Large intestine (tissue), 3 donors: Measurements from ENCODE around the gene RPS6KA4. TPM values are rescaled to one million over a fixed set of nuclear protein-coding genes. Genes with fewer than 3 reads are reported as not detected.

ENCODE experiments used
- DNase-seq, 2 donors: peaks; one replicate each; pipeline versions ENCODE4 v3.0.0 to v3.0.0-alpha.2; 2013
- H3K27ac ChIP-seq: one replicate; pipeline ENCODE4 v1.5.1; 2013; ENCODE audit warnings: low read length
- H3K27me3 ChIP-seq: 2 replicates; pipeline ENCODE4 v1.6.1; 2013; ENCODE audit warnings: low read length; ENCODE audit not compliant: control insufficient read depth, insufficient read depth
- H3K36me3 ChIP-seq: 2 replicates; pipeline ENCODE4 v1.6.1; 2013; ENCODE audit warnings: low read length; ENCODE audit not compliant: control insufficient read depth, insufficient read depth
- H3K4me1 ChIP-seq: one replicate; pipeline ENCODE4 v1.6.1; 2013; ENCODE audit warnings: low read length; ENCODE audit not compliant: control insufficient read depth, insufficient read depth
- H3K4me3 ChIP-seq: one replicate; pipeline ENCODE4 v1.5.1; 2013; ENCODE audit warnings: low read length
- H3K9me3 ChIP-seq: one replicate; pipeline ENCODE4 v1.6.1; 2013; ENCODE audit warnings: mild to moderate bottlenecking, low read depth, low read length, moderate library complexity; ENCODE audit not compliant: control insufficient read depth
- WGBS: methylation state at CpG from one replicate; pipeline ENCODE4 v1.1.5; 2013; ENCODE audit warnings: low lambda C conversion rate; ENCODE audit not compliant: insufficient coverage; 5-methylcytosine and 5-hydroxymethylcytosine counted together
- polyA plus RNA-seq: library from polyadenylated mRNA; unstranded; fragments of 120-200 nt; gene quantifications from one replicate; pipeline ENCODE4 v1.2.1, GENCODE V29; 2013

The RPS6KA4 gene
- polyA plus RNA-seq, 1 donor, result 25.8 TPM

DNA sequence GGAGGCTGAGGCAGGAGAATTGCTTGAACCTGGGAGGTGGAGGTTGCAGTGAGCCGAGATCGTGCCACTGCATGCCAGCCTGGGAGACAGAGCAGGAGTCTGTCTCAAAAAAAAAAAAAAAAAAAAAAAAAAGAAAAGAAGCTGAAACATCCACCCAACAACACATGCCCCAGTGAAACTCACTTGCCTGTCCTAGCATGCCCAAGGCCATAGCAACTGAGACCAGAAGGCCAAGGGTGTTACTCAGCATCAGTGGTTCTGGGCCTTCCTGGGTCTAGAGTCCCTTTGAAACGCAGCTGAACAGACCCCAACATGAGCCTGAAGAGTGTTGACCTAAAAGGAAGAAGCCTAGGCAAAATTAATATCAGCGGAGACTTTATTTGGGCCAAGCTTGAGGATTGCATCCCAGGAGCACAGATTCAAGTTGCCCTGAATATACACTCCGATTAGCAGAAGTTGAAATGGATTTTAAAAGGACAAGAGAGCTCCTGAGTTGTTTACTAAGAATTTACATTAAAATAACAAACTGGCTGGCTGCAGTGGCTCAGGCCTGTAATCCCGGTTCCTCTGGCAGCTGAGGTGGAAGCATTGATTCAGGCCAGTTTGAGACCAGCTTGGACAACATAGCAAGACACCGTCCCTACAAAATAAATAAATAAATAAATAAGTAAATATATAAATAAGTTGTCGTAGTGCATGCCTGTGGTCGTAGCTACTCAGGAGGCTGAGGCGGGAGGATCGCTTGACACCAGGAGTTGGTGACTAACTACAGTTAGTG lies 34.1 kb upstream of the RPS6KA4 start:
- DNase-seq, result no peak
- Histone ChIP-seq H3K9me3 (no peaks in the 10 kb centered on the region), H3K4me1 (peaks cover 36% of the 10 kb centered on the region), H3K27ac (no peak overlapping the region), H3K36me3 (peaks cover 20% of the 10 kb centered on the region), H3K27me3 (no peaks in the 10 kb centered on the region), H3K4me3 (no peak overlapping the region)
- WGBS, result no CpG with 5 or more reads among the region's 11 CpGs

DNA sequence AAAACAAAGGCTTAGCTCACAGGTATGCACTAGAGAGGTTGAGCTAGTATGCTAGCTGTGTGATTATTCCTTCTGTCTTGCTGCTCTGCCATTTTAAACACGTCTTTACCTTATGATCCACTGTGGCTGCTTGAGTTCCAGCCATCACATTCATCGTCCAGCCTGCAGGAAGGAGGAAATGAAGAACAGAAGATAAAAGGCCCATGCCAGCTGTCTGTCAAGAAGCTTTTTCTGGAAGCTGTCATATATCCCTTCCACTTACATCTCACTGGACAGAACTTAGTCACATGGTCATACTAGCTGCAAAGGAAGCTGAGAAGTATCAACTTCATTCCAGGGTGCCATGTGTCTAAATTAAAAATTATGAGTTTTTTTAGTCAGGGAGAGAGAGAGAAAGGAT lies 31.6 kb upstream of the RPS6KA4 start:
- no peaks in the 10 kb centered on the region for H3K9me3 ChIP-seq
- DNase-seq, result no peak
- peaks cover 10% of the 10 kb centered on the region for H3K36me3 ChIP-seq
- 100% methylated on average over 1 of the region's 2 CpGs for WGBS
- H3K4me3 ChIP-seq, result no peak overlapping the region
- peaks cover 23% of the 10 kb centered on the region for H3K4me1 ChIP-seq
- H3K27me3 ChIP-seq, result no peaks in the 10 kb centered on the region
- no peak overlapping the region for H3K27ac ChIP-seq

DNA sequence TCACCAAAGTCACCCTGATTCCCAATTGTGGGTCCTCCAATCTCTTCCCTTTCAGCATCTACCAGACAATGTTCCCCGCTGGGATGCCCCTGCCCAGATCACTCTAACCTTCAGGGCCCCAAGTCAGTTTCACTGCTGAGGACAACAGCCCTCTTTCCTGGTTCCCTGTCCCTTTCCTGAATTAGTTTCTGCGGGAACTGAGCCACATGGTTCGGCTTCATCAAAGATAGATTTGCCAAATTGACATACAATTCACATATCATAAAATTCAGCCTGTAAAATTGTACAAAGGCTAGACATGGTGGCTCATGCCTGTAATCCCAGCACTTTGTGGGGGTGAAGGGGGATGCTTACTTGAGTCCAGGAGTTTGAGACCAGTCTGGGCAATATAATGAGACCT lies 31.0 kb upstream of the RPS6KA4 start:
- Histone ChIP-seq H3K9me3 (no peaks in the 10 kb centered on the region), H3K4me1 (peaks cover 18% of the 10 kb centered on the region), H3K4me3 (no peak overlapping the region), H3K36me3 (peaks cover 4% of the 10 kb centered on the region), H3K27me3 (no peaks in the 10 kb centered on the region), H3K27ac (no peak overlapping the region)
- no CpG with 5 or more reads among the region's 3 CpGs for WGBS
- no peak for DNase-seq

DNA sequence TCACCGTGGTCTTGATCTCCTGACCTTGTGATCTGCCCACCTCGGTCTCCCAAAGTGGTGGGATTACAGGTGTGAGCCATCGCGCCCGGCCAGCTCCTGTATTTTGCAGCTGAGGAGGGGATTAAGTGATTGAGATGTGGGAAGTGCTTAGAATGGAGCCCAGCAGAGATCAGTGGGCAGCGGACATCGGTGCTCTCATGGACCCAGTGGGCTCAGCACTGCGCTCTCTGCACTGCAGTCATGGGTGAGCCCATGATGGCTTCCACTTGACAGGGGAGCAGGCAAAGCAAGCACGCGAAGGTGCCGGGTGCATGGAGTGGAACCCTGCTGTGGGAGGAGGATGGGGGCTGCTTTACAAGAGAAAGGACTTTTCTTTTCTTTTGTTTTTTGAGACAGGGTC lies 28.1 kb upstream of the RPS6KA4 start:
- no peak for DNase-seq
- no peaks in the 10 kb centered on the region for H3K27me3 ChIP-seq
- H3K27ac ChIP-seq, result no peak overlapping the region
- H3K4me3 ChIP-seq, result no peak overlapping the region
- peaks cover 26% of the 10 kb centered on the region for H3K4me1 ChIP-seq
- no peaks in the 10 kb centered on the region for H3K36me3 ChIP-seq
- no CpG with 5 or more reads among the region's 11 CpGs for WGBS
- H3K9me3 ChIP-seq, result no peaks in the 10 kb centered on the region

DNA sequence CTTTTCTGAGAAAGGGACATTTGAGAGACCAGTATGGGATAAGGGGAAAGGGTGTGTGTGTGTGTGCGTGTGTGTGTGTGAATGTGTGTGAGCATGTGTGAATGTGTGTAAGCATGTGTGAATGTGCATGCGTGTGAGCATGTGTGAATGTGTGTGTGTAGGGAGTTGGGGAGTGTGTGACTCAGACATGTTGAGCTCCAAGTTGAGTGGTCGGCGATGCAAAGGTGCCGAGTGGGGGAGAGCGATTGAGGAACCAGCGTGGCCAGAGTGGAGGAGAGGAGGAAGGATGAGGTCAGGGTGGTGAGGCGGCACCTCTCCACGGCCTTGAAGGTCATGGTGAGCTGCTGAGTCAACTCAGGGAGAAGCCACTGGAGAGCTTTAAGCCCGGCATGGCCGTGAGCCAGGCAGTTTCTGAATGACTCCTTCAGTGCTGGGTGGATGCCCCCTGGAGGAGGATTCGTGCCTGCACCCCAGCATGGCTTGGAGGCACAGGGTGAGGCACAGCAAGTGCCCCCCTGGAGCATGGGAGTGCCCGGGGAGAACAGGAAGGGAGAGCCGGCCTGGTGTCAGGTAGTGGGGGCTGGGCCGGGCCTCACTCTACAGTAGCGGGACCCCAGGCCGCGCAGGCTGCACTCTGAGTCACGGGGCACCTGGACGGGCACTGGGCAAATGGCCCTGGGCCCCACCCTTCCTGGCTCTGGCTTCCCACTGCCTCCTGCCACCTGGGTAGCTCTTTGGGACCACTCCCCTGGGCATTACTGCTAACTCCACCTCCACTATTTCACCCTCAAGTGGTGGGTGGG lies 27.2 kb upstream of the RPS6KA4 start:
- no peaks in the 10 kb centered on the region for H3K36me3 ChIP-seq
- H3K27ac ChIP-seq, result no peak overlapping the region
- no peaks in the 10 kb centered on the region for H3K27me3 ChIP-seq
- WGBS, result no CpG with 5 or more reads among the region's 20 CpGs
- H3K4me3 ChIP-seq, result no peak overlapping the region
- peak; percentile 61 to 71 for DNase-seq
- H3K9me3 ChIP-seq, result no peaks in the 10 kb centered on the region
- peaks cover 26% of the 10 kb centered on the region for H3K4me1 ChIP-seq

DNA sequence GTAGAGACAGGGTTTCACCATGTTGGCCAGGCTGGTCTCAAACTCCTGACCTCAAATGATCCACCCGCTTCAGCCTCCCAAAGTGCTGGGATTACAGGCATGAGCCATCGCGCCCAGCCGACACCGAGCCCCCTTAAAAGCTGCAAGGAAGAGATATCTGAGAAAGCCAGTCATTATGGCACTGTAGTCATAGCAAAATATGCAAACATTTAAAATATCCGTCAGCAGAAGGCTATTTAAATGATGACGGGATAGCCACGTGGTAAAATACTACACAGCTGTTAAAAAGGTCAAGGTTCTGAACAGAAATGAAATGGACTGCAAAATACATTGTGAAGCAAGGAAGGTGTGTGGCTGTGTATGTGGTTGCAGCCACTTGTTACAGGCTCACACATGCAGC lies 25.4 kb upstream of the RPS6KA4 start:
- no peak overlapping the region for H3K27ac ChIP-seq
- peaks cover 26% of the 10 kb centered on the region for H3K4me1 ChIP-seq
- H3K9me3 ChIP-seq, result no peaks in the 10 kb centered on the region
- no peaks in the 10 kb centered on the region for H3K27me3 ChIP-seq
- no peaks in the 10 kb centered on the region for H3K36me3 ChIP-seq
- no peak for DNase-seq
- WGBS, result no CpG with 5 or more reads among the region's 8 CpGs
- H3K4me3 ChIP-seq, result no peak overlapping the region

DNA sequence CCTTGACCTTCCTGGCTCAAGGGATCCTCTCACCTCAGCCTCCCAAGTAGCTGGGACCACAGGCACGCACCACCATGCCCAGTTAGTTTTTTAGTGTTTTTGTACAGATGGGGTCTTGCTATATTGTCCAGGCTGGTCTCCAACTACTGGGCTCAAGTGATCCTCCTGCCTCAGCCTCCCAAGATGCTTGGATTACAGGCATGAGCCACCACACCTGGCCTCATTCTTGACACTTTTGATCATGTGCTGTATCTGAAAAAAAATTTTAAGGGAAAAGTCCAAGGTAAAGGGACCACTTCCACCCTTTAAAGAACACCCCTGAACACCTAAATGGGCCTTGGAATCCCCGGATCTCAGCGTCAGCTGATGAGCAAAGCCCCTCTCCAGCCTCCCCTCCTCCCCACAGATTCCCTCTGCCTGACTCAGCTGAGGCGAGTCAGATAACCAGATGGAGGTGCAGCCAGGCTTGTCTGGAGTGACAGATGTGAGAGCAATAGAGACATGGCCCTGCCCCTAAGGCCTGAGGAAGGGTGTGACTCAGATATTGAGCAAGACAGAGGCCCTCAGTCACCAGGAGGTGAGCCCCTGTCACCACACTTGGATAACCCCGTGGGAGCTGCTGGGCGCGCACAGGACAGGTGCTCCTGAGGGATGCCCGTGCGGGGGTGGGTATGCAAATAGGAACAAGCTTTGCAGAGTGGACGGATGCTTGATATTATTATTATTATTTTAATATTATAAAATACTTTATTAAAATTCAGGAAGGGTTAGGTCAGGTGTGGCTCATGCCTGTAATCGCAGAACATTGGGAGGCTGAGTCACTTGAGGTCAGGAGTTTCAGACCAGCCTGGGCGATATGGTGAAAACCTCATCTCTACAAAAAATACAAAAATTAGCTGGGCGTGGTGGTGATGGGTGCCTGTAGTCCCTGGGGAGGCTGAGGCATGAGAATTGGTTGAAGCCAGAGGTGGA lies 23.9 kb upstream of the RPS6KA4 start:
- WGBS, result no CpG with 5 or more reads among the region's 13 CpGs
- H3K36me3 ChIP-seq, result no peaks in the 10 kb centered on the region
- H3K4me3 ChIP-seq, result no peak overlapping the region
- DNase-seq, result peak; percentile 95 to 98
- no peaks in the 10 kb centered on the region for H3K9me3 ChIP-seq
- peaks cover 19% of the 10 kb centered on the region for H3K4me1 ChIP-seq
- no peaks in the 10 kb centered on the region for H3K27me3 ChIP-seq
- peak overlapping the region; percentile 46 for H3K27ac ChIP-seq

DNA sequence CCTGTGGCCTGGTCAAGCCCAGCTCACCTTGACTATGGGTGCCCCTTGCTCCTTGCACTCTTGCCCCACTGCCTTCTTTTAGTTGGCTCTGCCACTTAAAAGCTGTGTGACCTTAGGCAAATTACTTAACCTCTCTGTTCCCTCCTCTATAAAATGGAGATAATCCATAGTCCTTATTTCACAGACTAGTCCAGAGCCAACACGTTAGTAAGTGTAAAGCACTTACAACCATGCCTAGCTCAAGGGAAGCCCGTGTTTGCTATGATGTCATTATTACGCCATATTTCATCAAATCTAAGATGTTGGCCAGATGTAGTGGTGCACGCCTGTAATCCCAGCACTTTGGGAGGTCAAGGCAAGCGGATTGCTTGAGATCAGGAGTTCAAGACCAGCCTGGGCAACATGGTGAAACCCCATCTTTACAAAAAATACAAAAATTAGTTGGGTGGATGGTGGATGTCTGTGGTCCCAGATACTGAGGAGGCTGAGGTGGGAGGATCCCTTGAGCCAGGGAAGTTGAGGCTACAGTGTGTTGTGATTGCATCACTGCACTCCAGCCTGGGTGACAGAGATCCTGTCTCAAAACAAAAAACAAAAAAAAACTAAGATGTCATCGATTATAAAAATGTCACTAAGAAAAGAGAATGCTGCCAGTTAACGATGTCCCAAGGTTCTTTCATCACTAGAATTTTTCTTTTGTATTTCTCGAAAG lies 21.3 kb upstream of the RPS6KA4 start:
- Histone ChIP-seq H3K36me3 (no peaks in the 10 kb centered on the region), H3K27ac (no peak overlapping the region), H3K9me3 (peaks cover 4% of the 10 kb centered on the region), H3K4me3 (no peak overlapping the region), H3K27me3 (peaks cover 16% of the 10 kb centered on the region), H3K4me1 (peaks cover 23% of the 10 kb centered on the region)
- WGBS, result 89% methylated on average over 4 of the region's 8 CpGs
- DNase-seq, result no peak

DNA sequence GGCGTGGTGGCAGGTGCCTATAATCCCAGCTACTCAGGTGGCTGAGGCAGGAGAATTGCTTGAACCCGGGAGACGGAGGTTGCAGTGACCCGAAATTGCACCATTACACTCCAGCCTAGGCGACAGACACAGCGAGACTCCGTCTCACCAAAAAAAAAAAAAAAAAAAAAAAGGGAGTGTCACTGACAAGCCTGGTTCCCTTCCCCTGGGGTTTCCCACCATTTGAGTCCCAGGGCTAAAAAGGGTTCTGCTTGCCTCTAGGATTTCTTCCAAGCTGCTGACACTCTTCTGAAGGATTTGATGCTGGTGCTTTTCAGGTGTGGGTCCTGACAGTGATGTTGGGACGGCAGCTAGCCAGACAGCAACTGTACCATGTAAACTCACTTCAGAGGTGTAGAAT lies 20.2 kb upstream of the RPS6KA4 start:
- H3K27me3 ChIP-seq, result peaks cover 16% of the 10 kb centered on the region
- H3K36me3 ChIP-seq, result no peaks in the 10 kb centered on the region
- peaks cover 32% of the 10 kb centered on the region for H3K4me1 ChIP-seq
- H3K9me3 ChIP-seq, result peaks cover 4% of the 10 kb centered on the region
- no CpG with 5 or more reads among the region's 8 CpGs for WGBS
- no peak overlapping the region for H3K4me3 ChIP-seq
- H3K27ac ChIP-seq, result no peak overlapping the region
- DNase-seq, result no peak
